HG02885 (cell line): ENCODE results near the gene MRPL32.

Experiments
- ATAC-seq: cut with Tn5 transposase; IDR thresholded peaks from one replicate; pipeline ENCODE4 v1.9.1; 2021; ENCODE audit warnings: mild to moderate bottlenecking; ENCODE audit not compliant: unreplicated experiment, poor library complexity

The MRPL32 gene

DNA sequence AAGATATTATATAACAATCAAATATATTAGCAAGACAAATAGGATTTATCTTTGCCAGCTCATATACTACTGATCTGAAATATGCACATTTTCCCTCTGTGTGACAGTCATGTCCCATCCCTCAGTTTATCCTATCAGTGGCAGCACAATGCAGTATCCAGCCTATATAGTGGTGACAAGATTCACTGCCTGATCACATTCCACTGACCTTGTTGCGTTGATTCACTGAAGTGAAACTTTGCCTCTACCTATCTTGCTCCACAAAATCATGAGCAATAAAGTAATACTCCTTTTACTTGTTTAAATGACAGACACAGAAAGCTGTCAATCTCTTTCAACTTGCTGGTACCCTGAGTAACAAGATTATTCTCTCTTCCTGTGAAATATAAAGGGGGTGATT is 6.5 kb upstream of the MRPL32 start:
- no peak for ATAC-seq

DNA sequence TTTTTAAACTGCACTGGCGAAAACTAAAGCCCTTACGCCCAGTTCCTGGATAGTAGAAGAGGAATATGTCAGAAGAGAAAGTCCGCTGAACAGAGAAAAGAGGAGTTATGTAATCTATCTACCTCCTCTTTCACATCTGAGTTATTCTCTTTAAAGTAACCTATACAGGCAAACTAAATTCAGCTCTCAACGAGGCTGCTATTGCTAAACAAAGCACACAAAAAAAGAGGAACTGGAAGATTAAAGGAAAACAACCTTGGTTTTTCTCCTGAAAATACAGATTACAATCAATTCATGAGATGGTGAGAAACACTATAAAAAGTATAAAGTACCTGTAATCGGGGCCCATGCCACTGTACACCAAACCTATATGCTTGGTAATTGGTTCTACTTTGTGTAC is 6.0 kb upstream of the MRPL32 start:
- no peak for ATAC-seq

DNA sequence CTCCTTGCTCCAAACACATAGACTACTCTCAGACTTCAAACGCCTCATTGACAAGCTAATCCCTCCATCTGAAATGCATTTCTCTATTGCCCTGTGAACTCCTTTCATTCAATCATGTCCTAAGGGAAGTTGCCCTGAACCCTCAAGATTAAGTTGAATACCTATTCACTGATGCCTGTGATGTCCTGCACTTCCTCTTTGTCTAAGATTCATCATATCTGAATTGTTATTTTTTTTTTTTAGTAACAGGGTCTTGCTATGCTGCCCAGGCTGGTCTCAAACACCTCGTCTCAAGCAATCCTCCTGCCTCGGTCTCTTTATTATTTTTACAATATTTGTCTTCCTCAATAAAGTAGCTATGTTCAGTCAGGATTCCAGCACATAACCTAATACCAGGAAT is 3.4 kb upstream of the MRPL32 start:
- no peak for ATAC-seq

GRCh38 chr7:42929449-42929848 is 2.7 kb upstream of the MRPL32 start:
- no peak for ATAC-seq

- no peak for ATAC-seq
Observed at GRCh38 chr7:42930889-42931288, 1.3 kb upstream of the MRPL32 start.

DNA sequence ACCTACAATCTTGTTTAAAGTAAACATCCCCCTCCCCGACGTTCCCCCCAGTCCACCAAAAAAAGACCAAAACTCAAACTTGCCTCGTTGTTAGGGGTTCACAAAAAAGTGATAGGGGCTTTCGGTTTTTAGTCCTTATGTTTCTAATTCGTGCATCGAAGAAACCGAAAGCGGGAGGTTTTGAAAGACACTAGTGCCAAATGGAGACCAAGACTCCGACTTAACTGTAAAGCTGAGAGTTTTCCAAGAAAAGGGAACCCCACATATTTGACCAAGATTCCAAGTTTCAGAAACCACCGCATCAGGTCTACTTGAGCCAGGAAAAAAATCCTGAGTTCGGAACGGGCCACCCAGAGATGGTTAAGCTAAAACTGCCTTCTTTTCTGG is 736 bp upstream of the MRPL32 start:
- ATAC-seq, result no peak

- ATAC-seq, result no peak
Observed at GRCh38 chr7:42932811-42933591, 825 bp downstream of the MRPL32 start.

DNA sequence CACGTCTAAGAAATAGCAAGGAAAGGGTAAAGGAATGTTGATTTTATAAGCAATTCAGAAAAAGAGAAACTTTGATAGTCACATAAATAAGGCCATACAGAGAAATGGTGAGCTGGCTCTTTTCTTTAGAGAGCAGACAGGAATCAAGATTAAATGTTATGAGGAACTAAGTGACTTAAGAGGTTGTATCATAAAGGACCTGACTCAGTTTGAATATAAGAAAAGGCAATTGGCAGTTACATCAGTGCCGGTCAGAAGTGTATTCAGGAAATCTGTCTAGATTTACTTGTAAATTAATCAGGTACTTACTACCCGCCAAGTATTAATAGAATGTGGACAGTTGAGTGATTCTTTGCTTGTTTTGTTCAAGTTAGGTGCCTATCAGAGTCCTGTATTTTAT is 2.1 kb downstream of the MRPL32 start:
- ATAC-seq, result no peak

- ATAC-seq, result no peak
Observed at GRCh38 chr7:42935861-42936260, 3.7 kb downstream of the MRPL32 start.

DNA sequence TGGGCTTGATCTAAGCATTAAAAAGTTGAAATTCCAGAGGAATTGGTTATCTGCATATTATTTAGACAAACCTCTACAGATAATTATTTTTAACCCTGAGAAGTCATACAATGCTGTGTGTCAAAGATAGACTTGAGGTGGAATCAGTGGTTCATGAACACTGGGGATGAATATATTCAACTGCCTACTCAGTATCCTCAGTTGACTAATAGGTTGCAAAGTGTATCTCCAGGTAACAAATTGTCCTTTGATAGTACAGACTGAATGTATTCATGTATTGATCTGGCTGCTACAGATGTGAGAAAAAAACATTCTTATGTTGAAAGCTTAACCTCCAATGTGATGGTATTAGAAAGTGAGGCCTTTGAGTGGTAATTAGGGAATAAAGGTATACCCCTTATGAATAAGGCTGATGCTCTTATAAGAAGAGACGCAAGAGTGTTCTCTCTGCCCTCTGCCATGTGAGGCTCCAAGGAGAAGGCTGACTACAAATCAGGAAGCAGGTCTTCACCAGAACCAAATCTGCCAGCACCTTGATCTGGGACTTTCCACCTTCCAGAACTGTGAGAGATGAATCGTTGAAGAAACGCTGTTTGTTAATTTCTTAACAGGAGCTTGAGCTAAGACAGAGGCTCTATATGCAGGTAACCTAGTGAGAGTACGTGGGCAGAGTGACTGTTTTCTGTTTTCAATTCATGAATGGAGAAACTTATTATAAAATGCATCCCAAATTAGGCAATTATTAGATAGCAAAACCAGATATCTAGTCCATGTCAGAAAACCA is 7.5 kb downstream of the MRPL32 start:
- peak; percentile 46 for ATAC-seq

DNA sequence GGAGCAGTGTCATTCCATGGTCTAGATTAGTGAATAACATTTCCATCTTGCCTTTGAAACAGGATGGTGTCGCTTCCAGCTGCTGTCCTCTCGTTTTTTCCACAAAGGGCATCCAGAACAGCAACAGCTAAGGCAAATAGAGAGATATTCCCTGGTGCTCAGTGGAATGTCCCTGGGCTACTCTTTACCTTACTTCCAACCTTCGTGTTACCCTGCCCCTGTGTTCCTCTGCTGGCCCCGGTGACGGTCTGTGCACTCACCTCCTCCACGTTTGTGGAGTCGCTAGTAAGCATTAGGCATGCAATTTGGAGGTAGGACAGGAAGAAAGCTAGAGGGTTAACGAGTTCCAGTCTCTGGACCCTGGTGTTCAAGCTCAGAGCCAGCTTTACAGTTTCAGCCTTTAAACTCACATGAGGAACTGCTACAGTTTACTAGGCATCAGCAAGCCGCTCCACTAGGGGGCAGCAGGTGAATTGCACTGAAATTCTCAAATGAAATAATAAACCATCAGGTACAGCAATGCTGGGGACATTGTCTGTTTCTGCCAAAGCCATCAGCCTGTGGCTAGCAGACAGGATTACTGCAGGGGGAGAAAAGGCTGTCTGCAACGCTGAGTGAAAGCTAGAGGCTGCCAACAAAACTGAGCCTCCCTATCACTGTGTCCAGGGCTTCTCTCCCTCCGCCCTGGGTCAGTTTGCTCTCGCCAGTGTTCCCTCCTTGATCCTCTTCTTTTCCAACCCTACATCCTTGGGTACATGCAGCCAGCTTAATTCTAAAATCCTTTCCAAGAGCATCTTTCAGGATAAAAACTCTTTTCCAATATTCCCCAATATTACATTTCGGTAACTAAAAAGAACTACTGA is 9.0 kb downstream of the MRPL32 start:
- peak; percentile 51 for ATAC-seq

DNA sequence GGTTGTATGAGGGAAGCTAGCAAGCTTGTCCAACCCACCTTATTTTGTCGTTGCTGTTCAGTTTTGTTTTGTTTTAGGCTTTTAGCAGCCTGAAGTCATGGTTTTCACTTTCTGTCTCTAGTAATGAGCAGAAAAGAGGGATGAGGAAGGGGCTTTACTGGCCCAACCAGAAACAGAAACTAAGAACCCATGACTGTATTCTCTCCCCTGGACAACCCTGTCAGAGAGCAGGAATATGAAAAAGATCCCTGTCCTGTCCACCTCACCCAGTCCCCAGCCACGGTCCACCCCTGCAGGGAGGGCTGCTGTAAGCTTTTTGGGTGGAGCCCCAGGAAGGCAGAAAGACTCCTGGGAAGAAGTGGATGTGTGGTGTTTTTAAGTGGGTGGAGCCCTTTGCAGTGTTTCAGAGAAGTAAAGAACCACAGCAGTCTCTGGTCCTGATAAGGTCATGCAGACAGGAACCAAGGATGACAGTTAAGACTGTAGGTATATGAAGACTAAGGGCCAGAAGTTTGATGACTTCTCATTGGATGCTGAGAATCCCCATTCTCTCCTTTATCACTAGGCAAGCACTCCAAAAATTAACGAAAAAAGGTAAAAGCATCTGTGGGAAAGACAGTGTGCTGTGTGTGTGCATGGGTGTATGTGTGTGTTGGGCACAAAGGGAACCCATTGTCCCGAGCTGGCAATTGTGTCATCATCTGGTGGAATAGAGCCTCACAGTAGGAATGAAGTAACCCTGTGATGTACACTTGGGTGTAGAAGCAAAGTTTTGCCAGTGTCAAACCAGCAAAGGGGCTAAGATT is 13.8 kb downstream of the MRPL32 start:
- ATAC-seq, result peak; percentile 80

DNA sequence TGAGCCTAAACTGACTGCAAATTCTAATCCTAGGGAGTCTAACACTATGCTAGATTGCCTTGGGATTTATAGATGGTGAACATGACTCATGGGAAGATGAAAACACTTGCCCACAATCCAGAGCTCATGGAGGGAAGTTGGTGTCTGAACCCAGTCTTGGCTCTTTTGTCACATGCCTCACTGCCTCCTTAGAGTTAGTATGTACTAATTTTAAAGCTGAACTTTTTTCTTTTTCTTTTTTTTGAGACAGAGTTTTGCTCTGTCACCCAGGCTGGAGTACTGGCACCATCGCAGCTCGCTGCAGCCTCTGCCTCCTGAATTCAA is 14.4 kb downstream of the MRPL32 start:
- peak; percentile 10 for ATAC-seq

DNA sequence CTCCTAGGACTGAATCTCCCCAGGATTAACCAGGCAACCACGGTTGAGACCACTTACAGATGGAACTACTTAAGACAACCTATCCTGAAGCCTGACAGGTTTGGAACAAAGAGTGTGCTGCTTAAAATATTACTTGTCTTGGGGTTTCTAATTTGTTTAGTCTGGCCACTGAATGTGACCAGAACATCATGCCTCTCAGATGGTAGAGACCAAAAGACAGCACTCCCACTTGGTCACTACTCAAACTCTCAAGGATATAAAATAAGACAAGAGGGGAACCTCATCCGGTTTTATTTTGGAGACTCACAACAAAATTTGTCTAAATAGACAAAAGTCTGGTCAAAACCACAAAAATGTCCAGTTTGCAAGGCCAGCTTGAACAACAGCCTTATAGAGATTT is 15.3 kb downstream of the MRPL32 start:
- no peak for ATAC-seq

DNA sequence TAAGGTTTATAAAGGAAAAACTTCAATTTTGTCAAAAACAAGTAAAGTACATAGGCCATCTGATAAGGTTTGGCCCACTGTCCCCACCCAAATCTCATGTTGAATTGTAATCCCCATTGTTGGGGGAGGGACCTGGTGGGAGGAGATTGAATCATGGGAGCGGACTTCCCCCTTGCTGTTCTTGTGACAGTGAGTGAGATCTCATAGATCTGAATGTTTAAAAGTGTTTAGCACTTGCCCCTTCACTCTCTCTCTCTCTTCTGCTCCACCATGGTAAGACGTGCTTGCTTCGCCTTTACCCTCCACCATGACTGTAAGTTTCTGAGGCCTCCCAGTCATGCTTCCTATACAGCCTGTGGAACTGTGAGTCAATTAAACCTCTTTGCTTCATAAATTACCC is 18.2 kb downstream of the MRPL32 start:
- no peak for ATAC-seq

DNA sequence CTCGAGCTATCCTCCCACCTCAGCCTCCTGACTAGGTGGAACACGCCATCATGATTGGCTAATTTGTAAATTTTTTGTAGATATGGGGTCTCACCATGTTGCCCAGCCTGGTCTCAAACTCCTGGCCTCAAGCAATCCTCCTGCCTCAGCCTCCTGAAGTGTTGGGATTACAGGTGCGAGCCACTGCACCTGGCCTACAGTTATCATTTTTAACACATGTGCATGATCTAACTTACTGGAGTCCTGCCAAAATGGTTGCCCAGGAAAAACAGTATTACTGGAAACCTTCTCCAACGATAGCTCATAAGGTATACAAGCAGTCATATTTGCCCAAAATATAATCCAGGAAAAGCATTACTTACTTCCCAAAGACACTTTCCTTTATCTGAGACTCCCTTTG is 20.2 kb downstream of the MRPL32 start:
- ATAC-seq, result no peak

GRCh38 chr7:42953994-42954393 is 21.8 kb downstream of the MRPL32 start:
- ATAC-seq, result no peak

- ATAC-seq, result no peak
Observed at GRCh38 chr7:42956062-42956461, 23.9 kb downstream of the MRPL32 start.

- ATAC-seq, result no peak
Observed at GRCh38 chr7:42959549-42959948, 27.4 kb downstream of the MRPL32 start.

DNA sequence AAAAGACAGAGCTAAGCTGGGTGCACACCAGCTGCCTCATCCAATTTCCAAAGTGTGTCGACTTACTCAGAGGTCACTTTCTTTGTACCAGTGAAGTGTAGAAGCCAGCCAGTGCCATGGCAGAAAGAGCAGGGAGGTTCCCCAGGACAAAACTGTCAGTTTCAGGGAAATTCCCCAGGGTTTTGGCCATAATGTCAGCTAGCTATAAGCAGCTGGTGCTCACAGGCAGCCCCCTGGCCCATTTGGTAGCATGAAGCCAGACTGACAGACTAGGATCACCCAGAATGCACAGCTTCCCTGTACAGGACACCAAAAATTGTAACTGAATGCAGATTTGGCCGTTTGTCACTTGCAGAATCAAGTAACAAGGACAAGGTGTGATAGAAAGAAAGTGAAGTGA is 28.6 kb downstream of the MRPL32 start:
- ATAC-seq, result no peak
